GM12873 (cell line): ENCODE data around the gene BICD2.

ENCODE experiments used
- TF ChIP-seq, protein P1 (sequence below): IDR thresholded peaks from 2 replicates; pipeline ENCODE4 v1.5.1; 2012; ENCODE audit warnings: low read depth, mild to moderate bottlenecking, moderate library complexity, low read length, control low read depth; ENCODE audit not compliant: insufficient read depth; ENCODE audit errors: missing control alignments

Gene BICD2

DNA sequence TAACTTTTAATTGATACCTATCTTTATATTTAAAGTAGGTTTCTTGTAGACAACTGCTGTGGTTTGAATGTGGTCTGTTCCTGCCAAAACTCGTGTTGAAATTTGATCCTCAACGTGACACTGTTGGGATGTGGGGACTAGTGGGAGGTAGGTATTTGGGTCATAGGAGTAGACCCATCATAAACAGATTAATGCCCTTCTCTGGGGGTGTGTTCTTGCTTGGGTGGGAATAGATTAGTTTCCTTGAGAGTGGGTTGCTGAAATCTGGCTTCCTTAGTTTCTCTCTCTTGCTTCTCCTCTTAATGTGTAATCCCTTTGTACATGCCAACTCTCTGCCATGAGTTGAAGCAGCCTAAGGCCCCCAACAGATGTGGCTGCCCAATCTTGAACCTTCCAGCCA lies 60.1 kb downstream of the BICD2 start:
- TF ChIP-seq, protein P1, sequence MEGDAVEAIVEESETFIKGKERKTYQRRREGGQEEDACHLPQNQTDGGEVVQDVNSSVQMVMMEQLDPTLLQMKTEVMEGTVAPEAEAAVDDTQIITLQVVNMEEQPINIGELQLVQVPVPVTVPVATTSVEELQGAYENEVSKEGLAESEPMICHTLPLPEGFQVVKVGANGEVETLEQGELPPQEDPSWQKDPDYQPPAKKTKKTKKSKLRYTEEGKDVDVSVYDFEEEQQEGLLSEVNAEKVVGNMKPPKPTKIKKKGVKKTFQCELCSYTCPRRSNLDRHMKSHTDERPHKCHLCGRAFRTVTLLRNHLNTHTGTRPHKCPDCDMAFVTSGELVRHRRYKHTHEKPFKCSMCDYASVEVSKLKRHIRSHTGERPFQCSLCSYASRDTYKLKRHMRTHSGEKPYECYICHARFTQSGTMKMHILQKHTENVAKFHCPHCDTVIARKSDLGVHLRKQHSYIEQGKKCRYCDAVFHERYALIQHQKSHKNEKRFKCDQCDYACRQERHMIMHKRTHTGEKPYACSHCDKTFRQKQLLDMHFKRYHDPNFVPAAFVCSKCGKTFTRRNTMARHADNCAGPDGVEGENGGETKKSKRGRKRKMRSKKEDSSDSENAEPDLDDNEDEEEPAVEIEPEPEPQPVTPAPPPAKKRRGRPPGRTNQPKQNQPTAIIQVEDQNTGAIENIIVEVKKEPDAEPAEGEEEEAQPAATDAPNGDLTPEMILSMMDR = no peak

DNA sequence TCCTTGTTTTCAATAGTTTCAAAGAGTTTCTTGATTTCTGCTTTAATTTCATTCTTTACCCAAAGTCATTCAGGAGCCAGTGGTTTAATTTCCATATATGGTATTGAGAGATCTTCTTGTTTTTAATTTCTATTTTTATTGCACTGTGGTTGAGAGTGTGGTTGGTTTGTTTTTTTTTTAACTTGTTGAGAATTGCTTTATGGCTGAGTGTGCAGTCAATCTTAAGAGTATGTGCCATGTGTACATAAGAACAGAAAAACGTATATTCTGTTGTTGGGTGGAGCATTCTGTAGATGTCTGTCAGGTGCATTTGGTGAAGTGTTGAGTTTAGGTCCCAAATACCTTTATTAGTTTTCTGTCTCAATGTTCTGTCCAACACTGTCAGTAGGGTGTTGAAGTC lies 68.0 kb downstream of the BICD2 start:
- TF ChIP-seq, protein P1 = no peak

DNA sequence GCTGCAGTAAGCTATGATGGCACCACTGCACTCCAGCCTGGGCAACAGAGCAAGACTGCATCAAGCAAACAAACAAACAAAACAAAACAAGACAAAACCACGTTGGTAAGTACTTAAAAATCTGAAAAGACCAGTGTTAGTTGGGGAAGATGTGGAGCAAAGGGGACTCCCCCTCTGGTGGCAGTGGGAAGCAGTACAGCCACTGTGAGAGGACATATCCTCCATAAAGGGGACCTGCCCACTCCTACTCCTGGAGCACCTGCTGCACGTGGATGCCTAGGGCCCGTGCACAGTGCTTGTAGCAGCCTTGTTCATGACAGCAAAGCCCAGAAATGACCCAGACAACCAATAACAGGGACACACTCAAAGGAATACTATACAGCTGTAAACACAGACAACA lies 77.7 kb downstream of the BICD2 start:
- TF ChIP-seq, protein P1 = peak; percentile 43

DNA sequence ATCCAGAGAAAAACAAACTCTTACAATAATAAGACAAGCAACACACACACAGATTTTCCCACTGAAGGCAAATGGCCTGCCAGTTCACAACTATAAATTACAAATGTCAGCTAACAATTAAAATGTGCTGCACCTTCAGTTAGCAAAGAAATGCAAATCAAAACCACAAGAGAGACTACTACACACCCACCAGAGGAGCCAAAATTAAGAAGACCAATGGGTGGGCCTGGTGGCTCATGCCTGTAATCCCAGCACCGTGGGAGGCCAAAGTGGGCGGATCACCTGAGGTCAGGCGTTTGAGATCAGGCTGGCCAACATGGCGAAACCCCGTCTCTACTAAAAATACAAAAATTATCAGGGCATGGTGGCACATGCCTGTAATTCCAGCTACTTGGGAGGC lies 79.6 kb downstream of the BICD2 start:
- TF ChIP-seq, protein P1 = no peak

DNA sequence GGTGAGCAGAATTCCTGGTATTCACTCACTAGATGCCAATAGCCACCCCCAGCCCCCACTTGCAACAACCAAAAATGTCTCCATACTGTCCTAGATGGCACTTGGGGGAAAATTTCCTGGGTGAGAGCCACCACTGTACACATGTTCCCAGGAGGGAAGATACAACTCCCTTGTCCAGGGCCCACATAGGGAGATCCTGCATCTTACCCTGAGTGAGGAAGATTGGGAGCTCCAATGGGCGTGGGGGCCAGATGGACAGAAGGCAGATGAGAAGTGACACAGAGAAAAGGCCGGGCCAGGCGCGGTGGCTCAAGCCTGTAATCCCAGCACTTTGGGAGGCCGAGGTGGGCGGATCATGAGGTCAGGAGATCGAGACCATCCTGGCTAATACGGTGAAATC lies 82.4 kb downstream of the BICD2 start:
- TF ChIP-seq, protein P1 = no peak

DNA sequence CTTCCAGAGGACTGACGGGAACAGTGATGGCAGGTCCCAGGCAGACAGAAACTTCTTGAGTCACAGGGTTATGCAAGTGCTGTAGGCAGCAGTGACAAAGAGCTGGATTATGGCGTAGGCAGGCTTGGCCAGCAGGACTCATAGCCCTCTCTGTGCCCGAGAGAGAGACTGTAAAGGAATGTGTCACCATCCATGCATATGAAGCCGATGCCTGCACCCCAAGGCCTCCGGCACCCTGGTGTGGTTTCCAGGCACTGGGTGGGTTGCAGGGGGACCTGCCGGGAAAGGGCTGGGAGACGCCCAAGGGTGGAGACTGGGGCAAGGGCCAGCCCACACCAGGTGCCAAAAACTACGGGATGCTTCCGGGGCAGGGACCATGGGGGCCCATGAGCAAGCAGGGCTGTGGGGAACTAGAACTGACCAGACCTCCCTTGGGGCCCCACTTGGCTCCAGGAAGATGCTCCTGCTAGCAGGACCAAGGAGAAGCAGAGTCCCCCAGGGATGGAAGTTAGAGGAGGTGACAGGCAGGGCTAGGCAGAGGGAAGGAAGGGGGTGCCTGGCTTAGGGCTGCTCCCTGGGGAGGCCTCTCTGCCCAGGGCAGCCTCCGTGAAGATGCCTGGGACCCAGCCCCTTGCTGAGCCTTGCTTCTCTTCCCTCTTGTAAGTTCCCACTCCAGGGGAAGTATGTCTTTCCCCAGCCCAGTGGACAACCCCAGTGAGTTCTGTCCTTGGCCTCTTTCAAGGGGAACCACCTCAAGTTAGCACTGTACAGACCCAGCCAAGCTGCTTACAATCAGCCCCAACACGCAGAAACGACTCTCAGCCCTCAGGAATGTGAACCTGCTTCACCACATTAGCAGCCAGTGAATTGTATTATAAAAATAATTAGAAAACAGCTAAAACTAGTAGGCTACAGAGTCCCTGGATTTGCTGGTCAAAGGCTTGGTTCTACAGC lies 84.2 kb downstream of the BICD2 start:
- TF ChIP-seq, protein P1 = no peak

DNA sequence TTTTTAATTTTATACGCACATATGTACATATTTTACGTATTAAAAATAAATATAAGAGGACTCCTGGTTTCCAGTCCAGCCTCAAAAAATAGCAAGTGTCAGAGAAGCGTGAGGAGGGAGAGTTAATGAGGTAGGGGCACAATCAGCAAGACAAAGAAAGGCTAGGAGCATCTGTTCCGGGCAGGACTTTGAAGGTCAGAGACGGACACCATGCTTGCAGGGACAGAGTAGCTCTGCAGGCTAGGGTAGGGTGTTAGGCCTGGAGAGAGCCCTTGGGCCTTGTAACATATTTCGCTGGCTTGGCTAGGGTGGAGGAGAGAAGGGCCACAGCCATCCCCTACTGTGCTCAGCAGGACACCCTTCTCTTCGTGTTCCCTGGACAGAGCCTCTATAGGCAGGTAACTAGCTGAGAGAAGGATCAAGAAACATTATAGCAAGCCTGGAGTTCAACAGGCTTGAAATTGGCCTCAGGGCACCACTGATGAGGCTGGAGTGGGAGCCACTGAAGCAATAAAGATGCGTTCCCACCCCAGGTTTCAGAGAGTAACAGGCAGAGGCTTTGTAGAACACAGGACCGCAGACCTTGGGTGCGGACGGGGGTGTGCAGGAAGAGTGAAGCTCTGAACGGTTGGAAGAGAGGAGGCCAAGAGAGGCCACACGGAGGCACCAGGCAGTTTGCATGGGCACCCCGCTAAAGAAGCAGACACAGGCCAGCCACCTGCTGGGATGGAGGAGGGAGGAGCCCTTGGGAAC lies 85.0 kb downstream of the BICD2 start:
- TF ChIP-seq, protein P1 = no peak
